ENCODE data around the gene C19orf81. TPM values are rescaled to one million over a fixed set of nuclear protein-coding genes. Genes with fewer than 3 reads are reported as not detected.

The C19orf81 gene
- total and polyA plus RNA-seq, 2 donors (not counting 3 experiments of a cell fraction or from before 2014, with no cell fraction given) = 0.79 to 2.5 TPM

GRCh38 chr19:50686310-50687032 is 37.2 kb downstream of the C19orf81 start:
- H3K9ac ChIP-seq (replicated peaks; ENCODE audit: extremely low read depth, insufficient read depth, low read length) = no peak overlapping the region
- dilution Hi-C loops (cut with MboI; ENCODE audit: extremely low pct_ligation_motif_present, low sequenced_read_pairs) = no loop called here
- ChIA-PET CTCF (no interaction called here), POLR2A (no interaction called here)
- intact Hi-C loops (cut with micrococcal nuclease) = no loop called here
- DNase-seq (ENCODE audit: low read depth, low spot score) = no peak
- H3K79me2 ChIP-seq (ENCODE audit: control insufficient read depth, insufficient read depth, low read length) = no peaks in the 10 kb centered on the region
- FAIRE-seq = no peak
- TF ChIP-seq POLR2AphosphoS5 (IDR thresholded peaks at IDR 0.05; ENCODE audit: insufficient read depth, low read depth, low read length) = no peak
- H3K9me3 ChIP-seq (replicated peaks; ENCODE audit: control insufficient read depth, insufficient read depth, low read length) = no peaks in the 10 kb centered on the region
- peaks cover 13 to 15% of the 10 kb centered on the region in 2 experiments for H3K27me3 ChIP-seq (ENCODE audit: control insufficient read depth in 2 of 2, insufficient read depth in 2 of 2, low read length in 2 of 2)
- H3K4me1 ChIP-seq (ENCODE audit: control insufficient read depth, extremely low read depth, insufficient read depth, low read length) = no peaks in the 10 kb centered on the region
- no TSS peak for BruUV-seq (replicated peaks)
- no peak overlapping the region for H3K4me2 ChIP-seq (ENCODE audit: insufficient read depth, low read length)
- no peak overlapping the region for H3K4me3 ChIP-seq (replicated peaks in 1 of 3; ENCODE audit: insufficient read depth in 1 of 3, low read depth in 1 of 3, low read length in 3 of 3)
- no peak overlapping the region for H3K27ac ChIP-seq (ENCODE audit: insufficient read depth, low read depth, low read length)
- H2AFZ ChIP-seq (ENCODE audit: low read depth, low read length) = no peak overlapping the region
- no peaks in the 10 kb centered on the region for H4K20me1 ChIP-seq (replicated peaks; ENCODE audit: control insufficient read depth, extremely low read depth, insufficient read depth, low read length)
- H3K9me1 ChIP-seq (replicated peaks; ENCODE audit: control insufficient read depth, extremely low read depth, insufficient read depth, low read length) = no peaks in the 10 kb centered on the region
- H3K36me3 ChIP-seq (ENCODE audit: control insufficient read depth in 2 of 2, extremely low read depth in 1 of 2, insufficient read depth in 2 of 2, low read length in 2 of 2) = no peaks in the 10 kb centered on the region

GRCh38 chr19:50688766-50689165 is 39.5 kb downstream of the C19orf81 start:
- no peak for TF ChIP-seq JUN (IDR thresholded peaks at IDR 0.05; ENCODE audit: borderline replicate concordance, insufficient read depth, insufficient read length, low read depth)
- TF ChIP-seq GATA2 (IDR thresholded peaks at IDR 0.05; ENCODE audit: insufficient read depth, insufficient read length, low read depth, low read length) = no peak
- no peak for TF ChIP-seq POLR2A (IDR thresholded peaks at IDR 0.05; ENCODE audit: low read depth, low read length)
- TF ChIP-seq FOS (IDR thresholded peaks at IDR 0.05; ENCODE audit: borderline replicate concordance, insufficient read depth, low read length) = no peak
- no peak for TF ChIP-seq MAX (IDR thresholded peaks at IDR 0.05; ENCODE audit: insufficient read depth, insufficient read length)
- no peak for TF ChIP-seq POLR2AphosphoS5 (IDR thresholded peaks at IDR 0.05; ENCODE audit: insufficient read depth, low read depth, low read length)
- TF ChIP-seq CTCF (IDR thresholded peaks at IDR 0.05; ENCODE audit: extremely low read depth in 1 of 2, insufficient read depth in 1 of 2, low read depth in 1 of 2, low read length in 2 of 2) = no peak
- TF ChIP-seq MYC (IDR thresholded peaks at IDR 0.05; ENCODE audit: low read depth, low read length) = no peak
- TF ChIP-seq EZH2 (IDR thresholded peaks at IDR 0.05; ENCODE audit: borderline replicate concordance, low read depth, low read length, severe bottlenecking) = no peak
- FAIRE-seq = no peak

More at GRCh38 chr19:50688766-50689165, 39.5 kb downstream of the C19orf81 start:
- no peak overlapping the region for H3K9ac ChIP-seq (replicated peaks; ENCODE audit: extremely low read depth, insufficient read depth, low read length)
- no peaks in the 10 kb centered on the region for H3K36me3 ChIP-seq (ENCODE audit: control insufficient read depth in 2 of 2, extremely low read depth in 1 of 2, insufficient read depth in 2 of 2, low read length in 2 of 2)
- no peak for DNase-seq (ENCODE audit: low read depth, low spot score)
- H3K9me3 ChIP-seq (replicated peaks; ENCODE audit: control insufficient read depth, insufficient read depth, low read length) = no peaks in the 10 kb centered on the region
- intact Hi-C loops (cut with micrococcal nuclease) = no loop called here
- no peak overlapping the region for H3K4me3 ChIP-seq (replicated peaks in 1 of 3; ENCODE audit: insufficient read depth in 1 of 3, low read depth in 1 of 3, low read length in 3 of 3)
- peaks cover 16 to 24% of the 10 kb centered on the region in 2 experiments for H3K27me3 ChIP-seq (ENCODE audit: control insufficient read depth in 2 of 2, insufficient read depth in 2 of 2, low read length in 2 of 2)
- dilution Hi-C loops (cut with MboI; ENCODE audit: extremely low pct_ligation_motif_present, low sequenced_read_pairs) = no loop called here
- H3K4me1 ChIP-seq (ENCODE audit: control insufficient read depth, extremely low read depth, insufficient read depth, low read length) = no peaks in the 10 kb centered on the region
- H3K4me2 ChIP-seq (ENCODE audit: insufficient read depth, low read length) = no peak overlapping the region
- H3K9me1 ChIP-seq (replicated peaks; ENCODE audit: control insufficient read depth, extremely low read depth, insufficient read depth, low read length) = no peaks in the 10 kb centered on the region
- POLR2A ChIA-PET = no interaction called here
- no TSS peak for BruUV-seq (replicated peaks)
- no peaks in the 10 kb centered on the region for H4K20me1 ChIP-seq (replicated peaks; ENCODE audit: control insufficient read depth, extremely low read depth, insufficient read depth, low read length)
- CTCF ChIA-PET = no interaction called here
- H3K27ac ChIP-seq (ENCODE audit: insufficient read depth, low read depth, low read length) = no peak overlapping the region
- no peaks in the 10 kb centered on the region for H3K79me2 ChIP-seq (ENCODE audit: control insufficient read depth, insufficient read depth, low read length)
- H2AFZ ChIP-seq (ENCODE audit: low read depth, low read length) = no peak overlapping the region

All from endothelial cell of umbilical vein (primary cell).